RWPE2 (cell line): ENCODE data around the gene PARD6B.
A peak's percentile ranks its signal among the peaks of the same experiment; 100 is the strongest.
"Not testable (repeated sequence)": the region's sequence is repeated elsewhere in the genome, so short reads cannot be mapped to it uniquely, and the experiment has no call there.

Source experiments
- ATAC-seq: fragments of 200-7000 bp; cut with Tn5 transposase; 3 replicates; pipeline ENCODE4 v1.9.1; 2021; ENCODE audit warnings: low read depth
- DNase-seq: peaks from one replicate; pipeline ENCODE4 v3.0.0-alpha.2; 2020; ENCODE audit warnings: low spot score
- H3K27ac ChIP-seq: fragments of 450-650 bp; 2 replicates; pipeline ENCODE4 v1.5.1; 2017; ENCODE audit warnings: mild to moderate bottlenecking; ENCODE audit not compliant: poor library complexity, severe bottlenecking
- H3K27me3 ChIP-seq: fragments of 250-450 bp; sonication (Bioruptor Pico); 2 replicates; pipeline ENCODE4 v1.5.1; 2021; ENCODE audit warnings: mild to moderate bottlenecking, moderate library complexity; ENCODE audit not compliant: insufficient read depth, poor library complexity, severe bottlenecking
- H3K36me3 ChIP-seq: fragments of 250-450 bp; sonication (Bioruptor Pico); 2 replicates; pipeline ENCODE4 v1.5.1; 2020; ENCODE audit warnings: low read depth, mild to moderate bottlenecking, moderate library complexity
- H3K4me1 ChIP-seq: fragments of 250-450 bp; sonication (Bioruptor Pico); 2 replicates; pipeline ENCODE4 v1.5.1; 2021; ENCODE audit warnings: mild to moderate bottlenecking, moderate library complexity; ENCODE audit not compliant: insufficient read depth, poor library complexity, severe bottlenecking
- H3K4me3 ChIP-seq: fragments of 250-450 bp; sonication (Bioruptor Pico); 2 replicates; pipeline ENCODE4 v1.5.1; 2021; ENCODE audit warnings: mild to moderate bottlenecking, moderate library complexity; ENCODE audit not compliant: severe bottlenecking
- H3K9me3 ChIP-seq: fragments of 250-450 bp; sonication (Bioruptor Pico); 2 replicates; pipeline ENCODE4 v1.5.1; 2021; ENCODE audit warnings: mild to moderate bottlenecking, moderate library complexity; ENCODE audit not compliant: severe bottlenecking
- TF ChIP-seq, protein P1 (sequence below): fragments of 450-650 bp; IDR thresholded peaks from one replicate; pipeline ENCODE4 v1.5.1; 2017; ENCODE audit warnings: mild to moderate bottlenecking, moderate library complexity; ENCODE audit not compliant: poor library complexity, severe bottlenecking

The PARD6B gene

GRCh38 chr20:50772420-50773185 is 41.2 kb downstream of the PARD6B start:
- H3K27ac ChIP-seq = no peak overlapping the region
- no peaks in the 10 kb centered on the region for H3K36me3 ChIP-seq
- ATAC-seq = no peak
- DNase-seq = peak; percentile 64
- no peaks in the 10 kb centered on the region for H3K27me3 ChIP-seq
- no peaks in the 10 kb centered on the region for H3K4me1 ChIP-seq
- H3K9me3 ChIP-seq = no peaks in the 10 kb centered on the region
- TF ChIP-seq, protein P1, sequence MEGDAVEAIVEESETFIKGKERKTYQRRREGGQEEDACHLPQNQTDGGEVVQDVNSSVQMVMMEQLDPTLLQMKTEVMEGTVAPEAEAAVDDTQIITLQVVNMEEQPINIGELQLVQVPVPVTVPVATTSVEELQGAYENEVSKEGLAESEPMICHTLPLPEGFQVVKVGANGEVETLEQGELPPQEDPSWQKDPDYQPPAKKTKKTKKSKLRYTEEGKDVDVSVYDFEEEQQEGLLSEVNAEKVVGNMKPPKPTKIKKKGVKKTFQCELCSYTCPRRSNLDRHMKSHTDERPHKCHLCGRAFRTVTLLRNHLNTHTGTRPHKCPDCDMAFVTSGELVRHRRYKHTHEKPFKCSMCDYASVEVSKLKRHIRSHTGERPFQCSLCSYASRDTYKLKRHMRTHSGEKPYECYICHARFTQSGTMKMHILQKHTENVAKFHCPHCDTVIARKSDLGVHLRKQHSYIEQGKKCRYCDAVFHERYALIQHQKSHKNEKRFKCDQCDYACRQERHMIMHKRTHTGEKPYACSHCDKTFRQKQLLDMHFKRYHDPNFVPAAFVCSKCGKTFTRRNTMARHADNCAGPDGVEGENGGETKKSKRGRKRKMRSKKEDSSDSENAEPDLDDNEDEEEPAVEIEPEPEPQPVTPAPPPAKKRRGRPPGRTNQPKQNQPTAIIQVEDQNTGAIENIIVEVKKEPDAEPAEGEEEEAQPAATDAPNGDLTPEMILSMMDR = no peak
- no peak overlapping the region for H3K4me3 ChIP-seq

DNA sequence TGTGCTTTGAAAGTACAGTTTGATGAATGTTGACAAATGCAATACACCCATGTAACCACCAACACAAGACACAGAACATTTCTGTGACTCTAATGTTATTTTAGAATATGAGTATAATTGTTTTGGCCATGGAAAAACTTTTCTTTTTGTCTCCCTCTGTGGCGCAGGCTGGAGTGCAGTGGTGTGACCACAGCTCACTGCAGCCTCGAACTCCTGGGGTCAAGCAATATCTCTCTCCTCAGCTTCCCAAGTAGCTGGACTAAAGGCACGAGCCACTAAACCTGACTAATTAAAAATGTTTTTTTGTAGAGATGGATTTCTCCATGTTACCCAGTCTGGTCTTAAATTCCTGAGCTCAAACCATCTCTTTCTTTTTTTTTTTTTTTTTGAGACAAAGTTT is 43.1 kb downstream of the PARD6B start:
- Histone ChIP-seq H3K36me3 (no peaks in the 10 kb centered on the region), H3K4me3 (no peak overlapping the region), H3K4me1 (no peaks in the 10 kb centered on the region), H3K9me3 (no peaks in the 10 kb centered on the region), H3K27me3 (no peaks in the 10 kb centered on the region), H3K27ac (no peak overlapping the region)
- DNase-seq = peak; percentile 35
- TF ChIP-seq, protein P1 = no peak
- ATAC-seq = no peak

DNA sequence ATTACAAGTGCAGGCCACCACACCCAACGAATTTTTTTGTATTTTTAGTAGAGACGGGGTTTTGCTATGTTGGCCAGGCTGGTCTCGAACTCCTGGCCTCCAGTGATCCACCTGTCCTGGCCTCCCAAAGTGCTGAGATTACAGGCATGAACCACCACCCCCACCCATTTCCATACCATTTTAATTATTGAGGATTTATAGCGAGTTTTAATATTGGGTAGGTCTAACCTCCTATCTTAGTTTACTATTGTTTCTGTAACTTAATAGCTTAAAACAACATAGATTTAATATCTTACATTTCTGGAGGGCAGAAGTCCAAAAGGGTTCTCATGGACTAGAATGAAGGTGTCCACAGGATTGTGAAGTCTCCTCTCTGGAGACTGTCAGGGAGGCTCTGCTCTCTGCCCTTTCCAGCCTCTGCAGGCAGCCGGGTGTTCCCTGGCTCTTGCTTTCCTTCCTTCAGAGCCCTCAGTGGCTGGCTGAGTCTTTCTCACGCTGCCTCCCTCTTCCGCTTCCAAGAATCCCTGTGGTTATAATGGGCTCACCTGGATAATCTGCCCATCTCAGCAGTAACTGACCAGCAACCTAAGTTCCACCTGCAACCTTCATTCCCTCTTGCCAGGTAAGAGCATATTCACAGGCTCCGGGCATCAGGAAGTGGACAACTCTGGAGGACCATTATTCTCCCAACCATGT is 44.9 kb downstream of the PARD6B start:
- TF ChIP-seq, protein P1 = no peak

DNA sequence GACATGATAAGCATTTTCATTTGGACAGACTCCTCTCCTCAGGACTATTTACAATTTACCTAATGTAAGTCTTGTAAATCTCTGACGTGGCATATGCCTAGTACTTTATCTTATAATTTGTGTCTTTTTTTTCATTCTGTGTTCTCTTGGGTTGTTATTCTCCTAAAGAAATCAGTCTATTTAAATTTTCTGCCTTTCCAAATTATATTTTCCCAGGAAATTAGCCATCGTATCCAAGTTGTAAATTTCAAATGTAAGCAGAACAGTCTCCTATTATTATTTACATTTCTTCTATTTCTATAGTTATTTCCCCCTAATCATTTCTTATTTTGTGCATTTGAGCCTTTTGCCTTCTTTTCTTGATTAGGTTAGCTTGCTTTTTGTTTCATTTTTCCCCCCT is 46.0 kb downstream of the PARD6B start:
- no peak for DNase-seq
- ATAC-seq = no peak
- H3K36me3 ChIP-seq = no peaks in the 10 kb centered on the region
- H3K4me3 ChIP-seq = no peak overlapping the region
- no peaks in the 10 kb centered on the region for H3K27me3 ChIP-seq
- H3K9me3 ChIP-seq = no peaks in the 10 kb centered on the region
- TF ChIP-seq, protein P1 = no peak
- no peak overlapping the region for H3K27ac ChIP-seq
- no peaks in the 10 kb centered on the region for H3K4me1 ChIP-seq

More for the DNA sequence above, 44.9 kb downstream of the PARD6B start:
- Histone ChIP-seq H3K4me1 (no peaks in the 10 kb centered on the region), H3K27ac (no peak overlapping the region), H3K9me3 (no peaks in the 10 kb centered on the region), H3K4me3 (no peak overlapping the region), H3K27me3 (no peaks in the 10 kb centered on the region), H3K36me3 (no peaks in the 10 kb centered on the region)
- DNase-seq (peak; percentile 43), ATAC-seq (peak; percentile 26; the same call in 2 of the 3 replicates)

DNA sequence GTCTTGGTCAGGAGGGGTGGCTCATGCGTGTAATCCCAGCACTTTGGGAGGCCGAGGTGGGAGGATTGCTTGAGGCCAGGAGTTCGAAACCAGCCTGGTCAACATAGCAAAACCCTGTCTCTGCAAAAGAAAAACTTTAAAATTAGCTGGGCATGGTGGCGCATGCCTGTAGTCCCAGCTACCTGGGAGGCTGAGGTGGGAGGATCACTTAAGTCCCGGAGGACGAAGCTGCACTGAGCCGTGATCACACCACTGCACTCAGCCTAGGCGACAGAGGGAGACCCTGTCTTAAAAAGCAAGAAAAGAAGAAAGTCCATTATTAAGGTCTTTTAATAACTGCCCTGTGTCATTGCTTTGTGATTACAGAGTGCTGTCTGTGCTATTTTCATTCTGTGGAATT is 47.6 kb downstream of the PARD6B start:
- H3K4me3 ChIP-seq, H3K27ac ChIP-seq, H3K9me3 ChIP-seq, ATAC-seq, H3K36me3 ChIP-seq, H3K27me3 ChIP-seq, H3K4me1 ChIP-seq: not testable (repeated sequence)
- DNase-seq = peak; percentile 58
